IPS-11a (cell line): ENCODE results near the gene MS4A10.

Experiments
- H3K4me3 ChIP-seq: one replicate; pipeline ENCODE4 v1.5.1; 2013; ENCODE audit warnings: low read depth, low read length, control low read depth

Gene MS4A10

GRCh38 chr11:60765355-60765754 lies 19.8 kb upstream of the MS4A10 start:
- no peak overlapping the region for H3K4me3 ChIP-seq

DNA sequence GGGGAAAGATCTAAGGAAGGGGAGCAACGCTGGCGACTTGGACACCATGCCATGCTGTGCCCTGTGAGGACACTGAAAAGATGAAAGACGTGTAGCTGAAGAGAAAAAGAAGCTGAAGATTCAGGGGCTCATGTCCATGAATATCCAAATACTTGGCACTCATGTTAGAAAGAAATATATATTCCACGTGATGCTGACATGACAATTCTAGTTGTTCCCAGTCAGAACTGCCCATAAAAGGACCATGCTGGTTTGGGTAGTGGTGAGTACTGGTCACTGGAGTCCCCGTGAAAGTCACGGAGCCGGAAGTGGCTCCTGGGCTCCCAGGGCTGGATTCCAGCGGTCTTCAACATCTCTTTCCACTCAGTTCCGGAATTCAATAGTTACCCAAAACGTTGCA lies 18.6 kb upstream of the MS4A10 start:
- H3K4me3 ChIP-seq: no peak overlapping the region

DNA sequence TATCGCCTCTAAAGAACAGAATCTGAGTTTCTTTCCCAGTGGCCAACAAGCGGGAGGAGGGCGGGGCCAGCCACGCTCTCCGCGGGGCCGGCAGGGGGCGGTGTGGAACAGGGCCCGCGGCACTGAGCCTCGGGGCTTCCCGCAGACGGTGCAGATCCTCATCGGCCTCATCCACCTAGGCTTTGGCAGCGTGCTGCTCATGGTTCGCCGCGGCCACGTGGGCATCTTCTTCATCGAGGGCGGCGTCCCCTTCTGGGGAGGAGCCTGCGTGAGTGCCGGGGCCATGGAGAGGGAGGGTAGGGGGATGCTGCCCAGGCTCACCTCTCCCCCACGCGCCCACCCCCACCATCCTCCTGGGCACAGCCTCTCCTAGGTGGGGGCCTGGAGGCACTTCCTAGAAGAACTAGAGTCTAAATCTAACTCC lies 17.7 kb upstream of the MS4A10 start:
- H3K4me3 ChIP-seq: no peak overlapping the region

GRCh38 chr11:60768202-60768601 lies 16.9 kb upstream of the MS4A10 start:
- H3K4me3 ChIP-seq: no peak overlapping the region

DNA sequence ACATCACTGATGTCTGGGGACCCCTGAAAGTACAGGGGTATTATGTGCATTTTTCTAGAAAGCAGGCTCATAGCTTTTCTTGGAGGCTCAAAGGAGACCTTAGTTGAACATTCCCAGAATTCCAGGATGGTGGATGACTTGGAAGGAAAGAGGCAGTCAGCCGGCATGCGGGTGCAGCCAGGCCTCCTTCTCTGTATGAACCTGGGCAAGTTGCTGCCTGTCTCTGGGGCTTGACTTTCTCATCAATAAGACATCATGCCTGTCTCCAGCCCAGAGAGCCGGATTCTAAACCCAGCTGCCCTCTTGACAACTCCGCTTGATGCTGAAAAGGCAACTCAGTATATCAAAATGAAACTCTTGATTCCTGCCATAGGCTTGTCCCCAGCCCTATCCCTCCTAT lies 15.9 kb upstream of the MS4A10 start:
- H3K4me3 ChIP-seq: no peak overlapping the region

GRCh38 chr11:60769811-60770210 lies 15.3 kb upstream of the MS4A10 start:
- no peak overlapping the region for H3K4me3 ChIP-seq

DNA sequence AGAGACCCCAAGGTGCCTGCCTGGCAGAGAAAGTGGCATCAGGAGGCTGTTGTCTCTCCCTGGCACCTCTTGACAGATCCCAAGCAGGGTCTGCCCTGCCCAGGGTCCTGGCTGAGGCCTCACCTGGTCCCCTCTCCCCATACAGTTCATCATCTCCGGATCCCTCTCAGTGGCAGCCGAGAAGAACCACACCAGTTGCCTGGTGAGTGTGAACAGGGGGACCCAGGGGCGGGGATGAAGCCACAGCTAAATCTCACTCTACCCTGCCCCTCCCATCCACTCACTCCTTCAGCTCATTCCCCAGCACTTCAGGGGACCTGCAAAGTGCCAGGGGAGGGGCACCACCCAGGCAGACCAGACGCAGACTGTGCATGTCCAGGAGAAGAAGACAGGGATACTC lies 14.0 kb upstream of the MS4A10 start:
- H3K4me3 ChIP-seq: no peak overlapping the region

DNA sequence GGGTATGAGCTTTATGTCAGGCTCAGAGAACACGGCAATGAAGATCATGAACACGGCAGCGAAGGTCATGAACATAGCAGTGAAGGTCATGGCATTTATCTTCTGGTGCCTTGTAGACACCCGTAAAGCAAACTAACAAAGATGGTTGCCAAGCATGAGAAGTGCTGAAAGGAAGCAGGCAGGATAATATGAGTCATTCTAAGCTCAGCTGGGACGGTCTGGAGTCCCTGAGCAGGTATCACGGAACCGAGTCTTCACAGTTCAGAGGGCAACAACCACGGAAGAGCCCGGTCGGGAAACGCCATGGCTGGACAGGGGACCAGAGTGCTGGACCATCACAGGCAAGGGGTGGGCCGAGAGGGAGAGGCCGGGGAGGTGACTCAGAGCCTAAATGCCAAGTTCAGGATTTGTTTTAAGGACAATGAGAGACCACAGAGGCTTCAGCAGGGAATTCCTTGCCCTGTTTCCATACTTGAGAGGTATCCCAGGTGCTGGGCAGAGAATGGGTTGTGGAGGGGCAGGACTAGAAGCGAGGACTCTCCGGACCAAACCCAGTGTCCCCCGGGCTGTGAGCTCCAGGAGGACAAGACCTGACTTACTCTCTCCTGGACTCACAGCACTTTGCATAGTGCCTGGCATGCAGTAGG lies 13.1 kb upstream of the MS4A10 start:
- H3K4me3 ChIP-seq: no peak overlapping the region

DNA sequence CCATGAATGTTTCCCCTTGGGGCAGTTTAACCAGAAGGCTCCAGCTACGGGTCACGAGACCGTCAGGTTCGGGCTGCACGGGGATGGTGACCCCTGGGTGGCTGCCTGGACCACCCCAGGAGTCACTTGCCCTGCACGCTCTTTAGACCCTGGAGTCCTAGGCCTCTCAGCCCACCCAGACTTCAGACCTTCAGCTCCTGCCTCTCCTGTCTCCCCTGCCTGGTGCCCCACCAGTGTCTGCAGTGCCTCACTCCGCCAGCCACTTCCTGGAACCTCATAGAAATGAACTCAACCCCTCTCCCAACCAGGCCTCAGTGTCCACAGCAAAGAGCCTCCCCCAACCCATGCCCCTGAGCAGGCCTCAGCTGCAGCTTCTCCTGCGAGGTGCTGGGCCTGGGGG lies 12.5 kb upstream of the MS4A10 start:
- H3K4me3 ChIP-seq: no peak overlapping the region

GRCh38 chr11:60774726-60775125 lies 10.4 kb upstream of the MS4A10 start:
- no peak overlapping the region for H3K4me3 ChIP-seq

DNA sequence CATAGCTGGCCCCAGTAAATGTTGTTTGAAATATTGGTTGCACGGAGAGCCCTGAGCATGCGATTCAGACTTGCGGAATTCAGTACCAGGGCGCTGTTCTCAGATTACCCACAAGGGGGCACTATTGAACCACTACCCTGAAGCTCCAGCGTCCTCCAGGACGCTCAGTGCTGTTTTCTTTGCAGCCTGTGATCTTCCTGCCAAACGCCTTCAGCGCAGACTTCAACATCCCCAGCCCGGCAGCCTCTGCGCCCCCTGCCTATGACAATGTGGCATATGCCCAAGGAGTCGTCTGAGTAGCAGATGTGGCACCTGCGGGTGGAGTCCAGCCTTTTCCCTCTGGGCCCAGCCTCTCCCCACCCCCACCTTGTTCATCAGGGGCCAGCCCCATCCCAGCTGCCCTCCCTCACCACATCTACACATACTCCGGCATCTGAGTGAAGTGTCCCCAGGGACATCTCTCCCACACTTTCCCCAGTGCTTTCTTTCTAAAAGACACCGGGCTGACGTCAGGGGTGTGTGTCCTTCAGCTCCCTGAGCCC lies 9.6 kb upstream of the MS4A10 start:
- no peak overlapping the region for H3K4me3 ChIP-seq

GRCh38 chr11:60776167-60776566 lies 9.0 kb upstream of the MS4A10 start:
- no peak overlapping the region for H3K4me3 ChIP-seq

GRCh38 chr11:60777106-60777505 lies 8.0 kb upstream of the MS4A10 start:
- no peak overlapping the region for H3K4me3 ChIP-seq

- H3K4me3 ChIP-seq: no peak overlapping the region
These were observed 7.6 kb upstream of the MS4A10 start for GRCh38 chr11:60777572-60777971.

GRCh38 chr11:60780065-60780464 lies 5.1 kb upstream of the MS4A10 start:
- H3K4me3 ChIP-seq: no peak overlapping the region

GRCh38 chr11:60780774-60781173 lies 4.4 kb upstream of the MS4A10 start:
- H3K4me3 ChIP-seq: no peak overlapping the region

GRCh38 chr11:60781286-60781980 lies 3.7 kb upstream of the MS4A10 start:
- no peak overlapping the region for H3K4me3 ChIP-seq

DNA sequence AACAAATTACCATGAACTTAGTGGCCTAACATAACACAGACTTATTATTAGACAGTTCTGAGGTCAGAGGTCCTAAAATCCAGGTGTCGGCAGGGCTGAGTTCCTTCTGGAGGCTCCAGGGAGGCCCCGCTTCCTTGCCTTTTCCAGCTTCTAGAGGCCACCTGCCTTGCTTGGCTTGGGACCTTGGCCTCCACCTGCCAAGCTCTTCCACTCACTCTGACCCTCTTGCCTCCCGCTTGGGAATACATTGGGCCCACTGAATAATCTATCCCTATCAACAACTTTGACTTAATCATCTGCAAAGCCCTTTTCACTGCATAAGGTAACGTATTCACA lies 3.2 kb upstream of the MS4A10 start:
- H3K4me3 ChIP-seq: no peak overlapping the region

GRCh38 chr11:60782393-60783140 lies 2.6 kb upstream of the MS4A10 start:
- no peak overlapping the region for H3K4me3 ChIP-seq

GRCh38 chr11:60783141-60783484 lies 2.0 kb upstream of the MS4A10 start:
- no peak overlapping the region for H3K4me3 ChIP-seq

DNA sequence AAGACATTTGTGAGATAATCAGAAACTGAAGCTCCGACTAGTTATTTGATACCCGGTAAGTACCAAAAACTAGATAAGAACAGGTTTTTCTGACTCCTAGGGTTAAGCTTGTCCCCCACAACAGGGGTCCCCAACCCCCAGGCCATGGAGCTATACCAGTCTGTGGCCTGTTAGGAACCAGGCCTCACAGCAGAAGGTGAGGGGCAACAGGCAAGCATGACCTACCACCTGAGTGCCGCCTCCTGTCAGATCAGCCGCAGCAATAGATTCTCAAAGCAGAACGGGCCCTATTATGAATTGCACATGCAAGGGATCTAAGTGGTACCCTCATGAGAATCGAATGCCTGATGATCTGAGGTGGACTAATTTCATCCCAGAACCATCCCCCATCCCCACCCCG lies 1.2 kb upstream of the MS4A10 start:
- H3K4me3 ChIP-seq: no peak overlapping the region

DNA sequence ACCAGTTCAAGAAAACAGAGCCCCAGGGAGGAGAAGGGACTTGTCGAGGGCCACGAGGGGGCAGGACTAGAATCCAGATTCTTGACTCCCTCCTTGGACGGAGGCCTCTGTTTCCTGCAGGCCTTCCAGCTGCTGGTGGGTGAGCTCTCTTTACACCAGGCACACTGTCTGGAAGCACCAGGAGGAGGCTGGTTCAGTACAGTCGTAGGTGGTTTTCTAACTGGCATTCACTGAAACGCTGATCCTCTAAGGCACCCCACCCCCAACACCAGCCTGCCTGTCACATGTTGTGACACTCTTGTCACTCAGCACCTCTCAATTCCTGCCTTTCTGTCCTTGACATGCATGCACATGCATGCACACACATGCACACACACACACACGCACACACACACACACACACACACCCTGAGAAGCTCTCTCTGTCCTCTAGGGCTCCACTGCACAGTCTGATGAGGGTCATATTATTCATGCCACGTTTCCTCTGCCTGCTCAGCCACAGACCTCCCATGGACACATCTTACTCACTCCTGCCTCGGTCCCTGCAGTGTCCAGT lies 751 bp downstream of the MS4A10 start:
- H3K4me3 ChIP-seq: no peak overlapping the region
